Midbrain (tissue), 1 donor: ENCODE measurements around the gene DOCK3.
A peak's percentile ranks its signal among the peaks of the same experiment; 100 is the strongest.
"Not testable (repeated sequence)": the region's sequence is repeated elsewhere in the genome, so short reads cannot be mapped to it uniquely, and the experiment has no call there.

ENCODE experiments used
- DNase-seq: peaks from one replicate; lab custom pipeline; 2025; lab: John Stamatoyannopoulos, UW

DOCK3 gene

GRCh38 chr3:50885070-50885850 lies 210.5 kb downstream of the DOCK3 start:
- peak; percentile 1 for DNase-seq

DNA sequence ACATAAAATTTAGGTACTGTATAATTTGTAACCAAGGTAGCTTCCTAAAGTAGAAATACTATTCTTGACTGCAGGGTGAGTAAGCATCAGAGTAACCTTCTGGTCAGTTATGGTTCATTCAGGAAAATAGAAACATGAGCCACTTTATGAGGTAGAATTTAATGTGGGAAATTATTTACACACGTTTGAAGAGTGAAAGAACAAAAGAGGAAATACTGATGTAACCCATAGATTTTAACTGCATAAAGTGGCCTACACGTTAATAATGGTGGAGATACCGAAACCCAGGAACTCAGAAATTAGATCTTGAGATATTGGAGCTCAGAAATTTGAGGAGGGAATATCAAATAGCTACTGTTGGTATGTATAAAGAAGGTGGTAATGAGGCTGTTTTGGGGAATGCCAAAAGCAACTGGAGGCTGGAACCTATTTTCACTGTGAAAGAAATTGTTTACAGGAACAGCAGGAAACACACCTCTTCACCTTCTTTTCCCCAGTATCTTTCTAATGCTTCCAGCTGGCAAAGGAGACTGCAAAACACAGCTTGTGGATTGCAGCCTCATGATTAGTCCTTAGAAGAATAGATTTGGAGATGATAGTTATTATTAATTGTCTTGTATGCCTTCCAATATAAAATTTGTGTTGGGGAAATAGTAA lies 216.1 kb downstream of the DOCK3 start:
- no peak for DNase-seq

GRCh38 chr3:50901097-50901496 lies 226.4 kb downstream of the DOCK3 start:
- not testable (repeated sequence) for DNase-seq

GRCh38 chr3:50912746-50913145 lies 238.0 kb downstream of the DOCK3 start:
- DNase-seq = no peak

DNA sequence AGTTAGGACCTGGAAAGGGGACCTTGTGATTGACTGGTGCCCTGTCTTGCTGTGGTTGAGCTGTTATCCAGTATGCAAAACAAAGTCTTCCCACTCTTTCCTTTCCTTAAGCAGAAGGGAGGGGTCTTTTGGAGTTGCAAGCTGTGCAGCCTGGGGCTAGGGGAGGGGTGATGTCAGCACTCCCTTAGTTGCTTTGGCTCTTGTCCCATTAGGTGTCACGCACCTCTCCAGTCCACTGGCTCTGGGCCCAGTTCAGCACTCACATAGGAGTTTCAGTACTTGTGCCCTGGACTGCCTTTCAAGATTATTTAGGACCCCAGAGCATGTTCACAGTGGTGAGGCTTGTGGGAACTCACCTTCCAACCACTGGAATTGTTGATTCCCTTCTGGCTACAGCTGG lies 238.5 kb downstream of the DOCK3 start:
- DNase-seq = no peak

DNA sequence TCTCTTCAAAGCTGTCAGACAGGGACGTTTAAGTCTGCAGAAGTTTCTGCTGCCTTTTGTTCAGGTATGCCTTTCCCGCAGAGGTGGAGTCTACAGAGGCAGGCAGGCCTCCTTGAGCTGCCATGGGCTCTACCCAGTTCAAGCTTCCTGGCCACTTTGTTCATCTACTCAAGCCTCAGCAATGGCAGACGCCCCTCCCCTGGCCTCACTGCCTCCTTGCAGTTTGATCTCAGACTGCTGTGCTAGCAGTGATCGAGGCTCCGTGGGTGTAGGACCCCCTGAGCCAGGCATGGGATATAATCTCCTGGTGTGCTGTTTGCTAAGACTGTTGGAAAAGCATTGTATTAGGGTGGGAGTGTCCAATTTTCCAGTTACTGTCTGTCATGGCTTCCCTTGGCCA lies 247.3 kb downstream of the DOCK3 start:
- DNase-seq = not testable (repeated sequence)

GRCh38 chr3:50923955-50924354 lies 249.2 kb downstream of the DOCK3 start:
- DNase-seq = no peak

GRCh38 chr3:50924638-50925037 lies 249.9 kb downstream of the DOCK3 start:
- no peak for DNase-seq

DNA sequence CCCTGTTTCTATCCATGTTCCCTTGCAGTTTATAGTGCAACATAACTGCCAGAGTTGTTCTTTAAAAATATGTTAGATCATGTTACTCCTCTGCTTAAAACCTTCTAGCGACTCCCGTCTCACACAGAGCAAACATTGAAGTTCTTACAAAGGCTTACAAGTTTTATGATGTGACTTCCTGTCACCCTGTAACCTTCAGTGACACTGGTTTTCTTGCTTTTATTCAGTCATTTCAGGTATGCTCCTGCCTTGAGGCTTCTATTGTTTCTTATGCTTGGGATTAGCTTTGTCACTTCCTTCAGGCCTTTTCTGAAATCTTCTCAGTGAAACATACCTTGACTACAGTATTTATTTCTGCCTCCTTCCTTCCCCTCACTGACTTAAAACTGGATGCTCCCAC lies 252.1 kb downstream of the DOCK3 start:
- DNase-seq = no peak

- no peak for DNase-seq
Observed at GRCh38 chr3:50930371-50931208, 255.9 kb downstream of the DOCK3 start.

DNA sequence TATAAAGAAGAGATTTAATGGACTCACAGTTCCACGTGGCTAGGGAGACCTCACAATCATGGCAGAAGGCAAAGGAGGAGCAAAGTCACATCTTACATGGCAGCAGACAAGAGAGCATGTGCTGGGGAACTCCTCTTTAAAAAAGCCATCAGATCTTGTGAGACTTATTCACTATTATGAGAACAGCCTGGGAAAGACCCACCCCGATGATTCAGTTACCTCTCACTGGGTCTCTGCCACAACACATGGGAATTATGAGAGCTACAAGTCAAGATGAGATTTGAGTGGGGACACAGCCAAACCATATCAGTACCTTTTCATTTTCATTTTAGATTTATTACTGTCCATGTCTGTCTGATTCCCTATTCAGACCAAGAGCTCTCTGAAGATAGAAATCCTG lies 258.2 kb downstream of the DOCK3 start:
- DNase-seq = not testable (repeated sequence)

- DNase-seq = no peak
Observed at GRCh38 chr3:50936389-50936788, 261.7 kb downstream of the DOCK3 start.

GRCh38 chr3:50947419-50947818 lies 272.7 kb downstream of the DOCK3 start:
- DNase-seq = no peak

GRCh38 chr3:50950591-50950990 lies 275.9 kb downstream of the DOCK3 start:
- DNase-seq = no peak

GRCh38 chr3:50953825-50954414 lies 279.2 kb downstream of the DOCK3 start:
- no peak for DNase-seq

GRCh38 chr3:50961386-50961785 lies 286.7 kb downstream of the DOCK3 start:
- DNase-seq = no peak

DNA sequence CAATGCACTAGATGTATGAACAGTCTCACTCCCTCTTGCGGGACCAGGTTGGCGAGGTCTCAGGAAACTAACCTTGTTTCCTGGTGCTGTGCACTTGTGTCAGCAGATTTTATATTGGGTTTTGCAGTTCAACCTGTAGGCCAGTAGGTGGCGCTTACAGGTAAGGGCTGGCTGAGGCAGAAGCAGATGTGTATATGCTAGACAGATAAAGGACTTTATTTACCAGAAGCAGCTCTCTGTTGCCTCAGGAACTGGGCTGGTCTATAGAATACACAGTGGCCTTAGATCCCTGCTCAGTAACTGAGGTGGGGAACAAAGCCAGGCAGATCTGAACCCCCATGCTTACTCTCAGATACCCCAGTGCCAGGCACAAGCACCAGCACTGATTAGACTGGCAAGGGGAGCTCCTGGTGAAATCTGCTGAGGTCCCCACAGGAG lies 296.8 kb downstream of the DOCK3 start:
- no peak for DNase-seq

GRCh38 chr3:50972029-50972428 lies 297.3 kb downstream of the DOCK3 start:
- no peak for DNase-seq

DNA sequence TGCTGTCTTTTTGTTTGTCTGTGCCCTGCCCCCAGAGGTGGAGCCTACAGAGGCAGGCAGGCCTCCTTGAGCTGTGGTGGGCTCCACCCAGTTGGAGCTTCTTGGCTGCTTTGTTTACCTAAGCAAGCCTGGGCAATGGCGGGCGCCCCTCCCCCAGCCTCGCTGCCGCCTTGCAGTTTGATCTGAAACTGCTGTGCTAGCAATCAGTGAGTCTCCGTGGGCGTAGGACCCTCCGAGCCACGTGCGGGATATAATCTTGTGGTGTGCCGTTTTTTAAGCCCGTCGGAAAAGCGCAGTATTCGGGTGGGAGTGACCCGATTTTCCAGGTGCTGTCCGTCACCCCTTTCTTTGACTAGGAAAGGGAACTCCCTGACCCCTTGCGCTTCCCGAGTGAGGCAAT lies 303.9 kb downstream of the DOCK3 start:
- not testable (repeated sequence) for DNase-seq

DNA sequence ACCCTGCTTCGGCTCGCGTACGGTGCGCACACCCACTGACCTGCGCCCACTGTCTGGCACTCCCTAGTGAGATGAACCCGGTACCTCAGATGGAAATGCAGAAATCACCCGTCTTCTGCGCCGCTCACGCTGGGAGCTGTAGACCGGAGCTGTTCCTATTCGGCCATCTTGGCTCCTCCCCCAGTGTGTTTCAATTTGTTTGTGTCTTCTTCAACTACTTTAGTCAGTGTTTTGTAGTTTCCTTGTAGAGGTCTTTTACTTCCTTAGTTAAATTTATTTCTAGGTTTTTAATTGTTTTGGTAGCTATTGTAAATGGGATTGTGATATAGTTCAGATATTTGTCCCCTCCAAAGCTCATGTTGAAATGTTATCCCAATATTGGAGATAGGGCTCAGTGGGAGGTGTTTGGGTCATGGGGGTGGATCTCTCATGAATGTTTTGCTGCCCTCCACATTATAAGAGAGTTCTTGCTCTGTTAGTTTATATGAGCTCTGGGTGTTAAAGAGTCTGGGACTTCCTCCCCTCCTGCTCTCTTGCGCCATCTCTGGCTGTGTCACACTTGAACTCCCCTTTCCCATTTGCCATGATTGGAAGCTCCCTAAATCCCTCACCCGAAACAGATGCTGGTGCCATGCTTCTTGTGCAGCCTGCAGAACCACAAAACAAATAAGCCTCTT lies 304.4 kb downstream of the DOCK3 start:
- DNase-seq = no peak

DNA sequence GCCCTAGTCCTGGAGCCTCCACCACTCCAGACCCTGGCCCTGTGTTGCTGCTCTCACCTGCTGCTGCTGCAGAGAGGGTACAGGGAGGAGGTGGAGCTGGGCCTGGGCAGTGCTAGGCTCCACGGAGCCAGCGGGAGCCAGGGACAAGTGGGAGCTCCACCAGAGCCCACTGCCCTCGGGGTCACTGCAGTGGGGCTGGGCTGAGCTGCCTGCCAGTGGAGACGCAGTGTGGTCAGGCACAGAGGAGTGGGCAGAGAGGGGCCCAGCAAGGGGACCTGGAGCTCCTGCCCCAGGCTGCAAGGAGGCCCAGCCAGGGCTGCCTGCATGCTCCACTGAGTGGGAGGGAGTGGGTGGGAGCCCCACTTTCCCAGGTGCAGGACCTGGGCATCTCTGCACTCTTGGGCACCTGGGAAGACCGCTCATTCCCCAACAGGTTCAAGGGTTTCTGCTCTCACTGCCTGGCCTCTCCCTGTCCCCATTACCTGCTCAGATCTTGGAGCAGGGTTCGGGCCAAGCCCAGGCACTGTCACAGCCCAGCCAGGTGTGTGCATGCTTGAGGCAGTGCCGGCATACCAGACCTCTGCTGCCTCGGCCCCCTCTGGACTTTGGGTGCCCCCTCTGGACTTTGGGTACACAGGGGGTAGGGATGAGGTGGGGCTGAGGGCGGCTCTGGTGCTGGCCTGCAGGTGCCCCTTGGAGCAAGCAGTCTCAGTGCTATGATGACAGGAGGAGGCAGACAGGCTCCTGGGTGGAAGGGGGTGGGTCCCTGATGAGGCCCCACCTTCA lies 308.0 kb downstream of the DOCK3 start:
- no peak for DNase-seq
